HG02678 (cell line): ENCODE measurements around the gene ELAVL2.
"Not testable (repeated sequence)": the region's sequence is repeated elsewhere in the genome, so short reads cannot be mapped to it uniquely, and the experiment has no call there.

Source experiments
- ATAC-seq: cut with Tn5 transposase; IDR thresholded peaks from one replicate; pipeline ENCODE4 v1.9.1; 2021; ENCODE audit warnings: mild to moderate bottlenecking, moderate library complexity; ENCODE audit not compliant: unreplicated experiment

Gene ELAVL2

GRCh38 chr9:23730364-23730763 is 95.7 kb downstream of the ELAVL2 start:
- no peak for ATAC-seq

- no peak for ATAC-seq
These were observed 97.3 kb downstream of the ELAVL2 start for GRCh38 chr9:23728736-23729135.

- ATAC-seq: no peak
These were observed 100.6 kb downstream of the ELAVL2 start for GRCh38 chr9:23725279-23725946.

GRCh38 chr9:23723672-23724071 is 102.4 kb downstream of the ELAVL2 start:
- no peak for ATAC-seq

DNA sequence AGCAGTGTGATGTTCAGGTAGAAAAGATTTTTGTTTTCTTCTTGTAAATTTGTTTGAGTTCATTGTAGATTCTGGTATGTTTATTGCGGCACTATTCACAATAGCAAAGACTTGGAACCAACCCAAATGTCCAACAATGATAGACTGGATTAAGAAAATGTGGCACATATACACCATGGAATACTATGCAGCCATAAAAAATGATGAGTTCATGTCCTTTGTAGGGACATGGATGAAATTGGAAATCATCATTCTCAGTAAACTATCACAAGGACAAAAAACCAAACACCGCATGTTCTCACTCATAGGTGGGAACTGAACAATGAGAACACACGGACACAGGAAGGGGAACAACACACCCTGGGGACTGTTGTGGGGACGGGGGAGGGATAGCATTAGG is 103.0 kb downstream of the ELAVL2 start:
- not testable (repeated sequence) for ATAC-seq

DNA sequence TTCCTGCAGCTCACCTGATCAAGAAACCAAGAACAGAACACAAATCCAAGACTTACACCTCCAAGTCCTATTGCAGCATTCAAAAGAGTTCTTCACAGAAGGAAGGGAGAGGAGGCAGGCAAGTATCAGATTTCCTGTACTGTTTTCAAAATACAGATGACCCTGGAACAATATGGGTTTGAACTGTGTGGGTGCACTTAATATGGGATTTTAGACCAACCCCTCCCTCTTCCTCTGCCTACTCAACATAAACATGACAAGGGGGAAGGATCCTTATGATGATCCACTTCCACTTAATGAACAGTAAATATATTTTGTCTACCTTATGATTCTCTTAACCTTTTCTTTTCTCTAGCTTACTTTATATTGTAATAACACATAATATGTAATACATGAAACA is 104.6 kb downstream of the ELAVL2 start:
- no peak for ATAC-seq

GRCh38 chr9:23717505-23717904 is 108.5 kb downstream of the ELAVL2 start:
- no peak for ATAC-seq

DNA sequence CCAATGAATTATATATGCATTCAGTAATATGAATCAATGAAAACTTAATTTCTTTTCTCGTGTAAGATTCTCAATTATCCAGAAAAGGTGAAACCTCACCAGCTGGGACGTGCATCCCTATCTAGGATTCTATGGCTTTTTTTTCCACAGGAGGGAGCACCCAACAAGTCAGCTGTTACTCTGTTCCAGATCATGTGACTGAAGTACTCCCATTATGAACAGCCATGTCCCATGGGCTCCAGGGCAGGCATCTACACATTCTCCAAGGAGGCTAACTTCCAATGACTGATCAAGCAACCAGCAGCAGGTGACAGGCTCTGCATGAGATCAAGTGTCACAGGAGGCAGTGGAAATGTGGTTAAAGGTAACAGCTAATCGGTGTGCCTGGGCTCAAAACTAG is 118.8 kb downstream of the ELAVL2 start:
- ATAC-seq: no peak

DNA sequence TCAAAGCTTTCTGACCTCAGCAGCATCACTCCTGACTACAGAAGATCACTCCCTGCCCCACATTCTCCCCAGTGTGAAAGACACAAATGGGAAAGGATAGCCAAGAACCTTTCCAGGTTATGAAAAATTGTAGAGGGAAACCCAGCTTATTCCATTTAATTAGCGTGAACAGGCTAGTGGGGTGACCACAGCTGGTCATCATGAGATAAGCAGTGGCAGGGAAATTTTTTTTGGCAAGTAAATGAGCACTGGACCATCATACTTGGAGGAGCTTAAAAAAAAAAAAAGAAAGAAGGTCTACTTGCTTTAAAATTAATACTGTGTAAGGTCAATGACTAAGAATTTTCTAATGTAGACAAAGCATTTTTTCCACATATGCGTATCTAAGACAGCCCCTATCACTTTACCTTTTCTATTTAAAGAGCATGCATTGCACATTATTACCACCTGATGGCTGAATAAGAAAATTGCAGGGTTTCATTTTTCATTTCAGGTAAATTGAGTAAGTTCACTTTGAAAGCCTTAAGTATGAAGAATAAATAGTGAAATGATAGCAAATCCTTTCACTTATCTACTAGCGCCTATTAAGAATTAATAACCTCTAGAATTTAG is 123.6 kb downstream of the ELAVL2 start:
- ATAC-seq: no peak

DNA sequence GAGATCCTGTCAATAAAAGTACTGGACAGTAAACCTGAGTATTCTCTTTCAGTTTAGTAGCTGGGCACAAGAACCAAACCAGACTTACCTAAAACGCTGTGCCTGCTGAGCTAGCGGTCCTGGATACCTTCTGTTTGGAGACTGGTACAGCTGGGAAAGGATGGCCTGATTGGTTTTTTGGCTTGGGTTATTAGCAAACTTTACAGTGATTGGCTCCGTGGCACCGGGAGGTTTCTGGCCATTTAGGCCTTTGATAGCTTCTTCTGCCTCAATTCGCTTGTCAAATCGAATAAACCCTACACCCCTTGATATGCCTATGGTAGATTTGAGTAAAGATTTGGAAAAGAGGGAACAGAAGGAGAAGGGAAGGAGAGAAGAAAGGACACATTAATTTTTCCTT is 124.7 kb downstream of the ELAVL2 start:
- no peak for ATAC-seq

DNA sequence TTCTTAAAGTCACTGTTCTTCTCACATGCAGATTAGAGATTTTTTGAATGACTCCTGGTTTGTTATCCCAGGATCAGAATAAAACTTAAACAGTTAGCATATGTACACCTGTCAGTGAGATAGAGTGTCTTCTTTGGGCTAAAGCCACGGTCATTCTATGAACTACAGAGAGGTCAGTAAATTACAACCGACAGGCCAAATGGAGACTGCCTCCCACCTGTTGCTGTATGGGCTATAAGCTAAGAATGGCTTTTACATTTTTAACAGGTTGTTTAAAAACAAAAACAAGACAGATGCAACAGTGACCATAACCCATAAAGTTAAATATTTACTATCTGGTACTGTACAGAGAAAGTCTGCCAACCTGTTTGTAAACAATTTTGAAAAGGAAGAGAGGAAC is 125.7 kb downstream of the ELAVL2 start:
- no peak for ATAC-seq

GRCh38 chr9:23698161-23698560 is 127.9 kb downstream of the ELAVL2 start:
- ATAC-seq: no peak

DNA sequence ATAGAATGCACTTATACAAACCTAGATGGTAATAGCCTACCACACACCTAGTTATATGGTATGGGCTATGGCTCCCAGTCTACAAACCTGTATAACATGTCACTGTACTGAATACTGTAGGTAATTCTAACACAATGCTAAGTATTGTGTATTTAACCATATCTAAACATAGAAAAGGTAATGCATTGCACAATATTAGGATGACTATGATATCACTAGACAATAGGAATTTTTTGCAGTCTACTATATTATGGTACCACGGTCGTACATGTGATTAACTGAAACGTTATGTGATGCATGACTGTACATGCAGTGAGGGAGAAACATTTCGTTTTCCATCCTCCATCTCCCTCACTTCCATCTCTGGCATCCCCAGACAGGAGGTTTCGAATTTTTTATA is 130.5 kb downstream of the ELAVL2 start:
- no peak for ATAC-seq

DNA sequence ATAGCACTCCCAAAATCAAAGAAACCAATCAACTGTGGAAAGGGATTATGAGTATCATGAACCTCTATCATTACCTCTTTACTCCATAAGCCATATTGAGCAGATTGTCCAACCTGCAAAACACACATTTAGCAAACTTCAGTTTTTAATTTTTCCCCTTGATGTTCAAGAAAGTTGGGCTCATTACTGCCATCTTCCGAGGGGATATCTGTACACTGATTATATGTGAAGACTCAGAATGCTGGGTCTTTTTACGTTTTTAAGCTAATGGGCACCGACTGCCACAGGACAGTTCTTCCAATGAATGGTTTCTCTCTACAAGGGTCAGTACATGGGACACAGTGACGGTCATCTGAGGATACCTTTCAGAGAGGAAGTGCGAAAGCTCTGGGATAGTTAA is 132.7 kb downstream of the ELAVL2 start:
- no peak for ATAC-seq

- ATAC-seq: no peak
These were observed 139.1 kb downstream of the ELAVL2 start for GRCh38 chr9:23686896-23687295.

GRCh38 chr9:23686257-23686656 is 139.8 kb downstream of the ELAVL2 start:
- no peak for ATAC-seq

- no peak for ATAC-seq
These were observed 142.4 kb downstream of the ELAVL2 start for GRCh38 chr9:23683611-23684061.

DNA sequence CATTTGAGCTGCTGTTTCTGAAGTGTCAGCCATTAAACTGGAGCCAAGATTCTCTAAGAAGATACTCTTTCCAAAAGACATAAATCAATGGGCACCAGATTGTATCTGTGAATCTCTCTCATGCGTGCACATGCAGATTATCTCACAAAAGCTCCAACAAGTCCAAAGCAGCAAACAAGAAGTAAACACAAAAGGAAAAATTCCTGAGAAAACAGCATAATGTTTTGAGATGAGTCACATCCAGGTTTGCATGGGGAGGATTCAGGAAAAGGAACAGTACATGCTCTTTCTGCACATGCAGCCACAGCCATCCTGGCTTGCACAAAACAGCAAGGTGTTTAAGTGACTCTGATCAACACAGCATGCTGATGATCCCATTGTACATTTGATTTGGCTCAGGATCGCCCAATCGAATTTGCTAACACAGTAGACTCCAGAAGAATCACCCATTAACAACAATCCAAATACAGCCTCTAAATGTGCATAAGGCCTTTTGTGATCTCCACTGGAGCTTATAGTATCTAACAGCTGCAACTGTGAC is 143.1 kb downstream of the ELAVL2 start:
- no peak for ATAC-seq

- no peak for ATAC-seq
These were observed 143.7 kb downstream of the ELAVL2 start for GRCh38 chr9:23682352-23682751.

DNA sequence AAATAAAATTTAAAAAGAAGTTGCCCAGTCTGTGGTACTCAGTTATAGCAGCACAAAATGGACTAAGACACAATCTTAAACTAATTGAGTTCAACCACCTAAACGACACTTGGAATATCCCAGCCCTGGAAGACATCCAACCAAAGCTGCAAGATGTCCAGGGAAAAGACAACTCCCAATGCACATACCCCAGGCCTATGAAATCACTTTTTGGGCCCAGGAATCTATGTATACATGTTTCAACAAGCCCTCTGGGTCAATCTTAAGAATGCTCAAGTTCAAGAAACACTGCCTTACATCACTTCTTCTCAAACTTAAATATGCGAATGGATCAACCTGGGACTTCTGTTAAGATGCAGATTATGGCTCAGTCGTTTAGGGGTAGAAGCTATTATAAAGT is 148.6 kb downstream of the ELAVL2 start:
- no peak for ATAC-seq

- ATAC-seq: no peak
These were observed 151.9 kb downstream of the ELAVL2 start for GRCh38 chr9:23674016-23674585.

GRCh38 chr9:23672151-23672550 is 153.9 kb downstream of the ELAVL2 start:
- no peak for ATAC-seq
